Stimulated activated CD8-positive, alpha-beta memory T cell treated with anti-CD3 and anti-CD28 coated beads, Interleukin-7, amount 100 ng/mL, for 1 hour (primary cell): ENCODE measurements around the gene SGSH.
"Not testable (repeated sequence)": the region's sequence is repeated elsewhere in the genome, so short reads cannot be mapped to it uniquely, and the experiment has no call there.

ENCODE experiments used
- DNase-seq, 2 donors: peaks; one replicate each; pipeline ENCODE4 v3.0.0-alpha.2; 2020; ENCODE audit warnings: low read depth in 2 of 2

The SGSH gene

DNA sequence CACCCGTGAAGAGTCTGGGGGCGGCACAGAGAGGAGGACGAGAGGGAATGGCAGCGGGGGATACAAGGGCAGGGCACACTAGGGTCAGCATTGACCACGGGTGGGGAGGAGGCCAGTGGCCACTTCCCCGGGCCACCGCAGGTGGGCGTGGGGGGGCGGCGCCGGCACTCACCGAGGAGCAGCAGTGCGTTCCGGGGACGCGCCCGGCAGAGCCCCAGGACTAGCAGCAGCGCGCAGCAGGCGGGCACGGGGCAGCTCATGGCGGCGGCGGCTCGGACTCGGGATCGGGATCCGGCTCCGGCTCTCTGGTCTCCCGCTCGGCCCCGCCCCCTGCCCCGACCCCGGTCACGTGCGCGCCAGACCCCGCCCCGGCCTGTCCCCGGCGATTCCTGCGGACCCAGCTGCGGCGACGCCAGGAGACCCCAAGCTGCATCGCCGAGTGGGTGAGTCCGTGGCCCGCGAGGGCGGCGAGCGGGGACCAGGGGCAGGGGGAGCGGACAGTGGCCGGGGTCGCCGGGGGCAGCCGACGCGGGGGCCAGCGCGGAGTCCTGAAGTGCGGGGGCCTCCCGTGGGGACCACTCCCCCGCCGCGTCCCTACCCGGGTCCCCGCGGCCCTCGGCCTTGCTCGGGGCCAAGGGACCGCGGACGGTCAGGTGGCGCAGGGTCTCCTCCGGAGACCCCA is at the start of gene SGSH, which contains the start of gene SLC26A11:
Gene SGSH, minus strand, starts transcription at position 280 of the 682 bp plus-strand sequence. Its CDS starts 20 bp downstream, at position 260.
Gene SLC26A11, plus strand, starts transcription at position 374 of the 682 bp plus-strand sequence. CDS start 1,134 bp downstream, outside the sequence.
- peak; percentile 17 to 38 for DNase-seq

DNA sequence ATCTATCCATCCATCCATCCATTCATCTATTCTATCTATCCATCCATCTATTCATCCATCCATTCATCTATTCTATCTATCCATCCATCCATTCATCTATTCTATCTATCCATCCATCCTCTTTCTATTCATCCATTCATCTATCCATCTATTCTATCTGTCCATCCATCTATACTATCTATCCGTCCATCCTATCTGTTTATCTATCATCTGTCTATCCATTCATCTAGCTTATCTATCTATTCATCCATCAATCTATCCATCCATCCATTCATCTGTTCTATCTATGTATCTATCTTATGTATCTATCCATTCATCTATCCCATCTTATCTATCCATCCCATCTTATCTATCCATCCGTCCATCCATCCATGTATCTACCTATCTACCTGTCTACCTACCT is 49.3 kb upstream of the SGSH start:
- no peak for DNase-seq

DNA sequence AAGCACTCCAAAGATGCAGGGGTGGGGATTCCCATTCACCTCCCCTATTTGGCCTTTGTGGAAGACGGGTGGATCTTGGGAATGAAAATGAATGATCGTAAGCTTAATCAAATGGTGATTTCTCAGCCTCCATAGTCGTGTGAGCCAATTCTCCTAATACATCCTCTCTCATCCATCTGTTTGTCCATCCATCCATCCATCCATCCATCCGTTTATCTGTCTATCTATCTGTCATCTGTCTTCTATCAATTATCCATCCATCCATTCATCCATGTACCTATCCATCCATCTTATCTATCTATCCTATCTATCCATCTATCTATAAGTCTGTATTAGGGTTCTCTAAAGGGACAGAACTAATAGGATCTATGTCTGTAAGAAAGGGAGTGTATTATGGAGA is 48.3 kb upstream of the SGSH start:
- DNase-seq = no peak

DNA sequence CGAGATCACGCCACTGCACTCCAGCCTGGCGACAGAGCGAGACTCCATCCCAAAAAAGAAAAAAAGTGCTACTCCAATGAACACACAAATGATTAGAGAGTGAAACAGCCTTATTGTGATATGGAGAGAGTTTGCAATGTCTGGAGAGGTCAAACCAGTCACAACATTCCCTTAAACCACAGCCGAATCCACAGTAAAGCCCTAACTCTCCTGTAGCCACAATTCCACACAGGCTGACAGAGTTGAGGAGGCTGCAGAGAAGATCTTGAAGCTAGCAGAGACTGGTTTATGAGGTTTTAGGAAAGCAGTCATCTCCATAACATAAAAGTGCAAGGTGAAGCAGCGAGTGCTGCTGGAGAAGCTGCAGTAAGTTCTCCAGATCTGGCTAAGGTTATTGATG is 47.3 kb upstream of the SGSH start:
- DNase-seq = no peak

DNA sequence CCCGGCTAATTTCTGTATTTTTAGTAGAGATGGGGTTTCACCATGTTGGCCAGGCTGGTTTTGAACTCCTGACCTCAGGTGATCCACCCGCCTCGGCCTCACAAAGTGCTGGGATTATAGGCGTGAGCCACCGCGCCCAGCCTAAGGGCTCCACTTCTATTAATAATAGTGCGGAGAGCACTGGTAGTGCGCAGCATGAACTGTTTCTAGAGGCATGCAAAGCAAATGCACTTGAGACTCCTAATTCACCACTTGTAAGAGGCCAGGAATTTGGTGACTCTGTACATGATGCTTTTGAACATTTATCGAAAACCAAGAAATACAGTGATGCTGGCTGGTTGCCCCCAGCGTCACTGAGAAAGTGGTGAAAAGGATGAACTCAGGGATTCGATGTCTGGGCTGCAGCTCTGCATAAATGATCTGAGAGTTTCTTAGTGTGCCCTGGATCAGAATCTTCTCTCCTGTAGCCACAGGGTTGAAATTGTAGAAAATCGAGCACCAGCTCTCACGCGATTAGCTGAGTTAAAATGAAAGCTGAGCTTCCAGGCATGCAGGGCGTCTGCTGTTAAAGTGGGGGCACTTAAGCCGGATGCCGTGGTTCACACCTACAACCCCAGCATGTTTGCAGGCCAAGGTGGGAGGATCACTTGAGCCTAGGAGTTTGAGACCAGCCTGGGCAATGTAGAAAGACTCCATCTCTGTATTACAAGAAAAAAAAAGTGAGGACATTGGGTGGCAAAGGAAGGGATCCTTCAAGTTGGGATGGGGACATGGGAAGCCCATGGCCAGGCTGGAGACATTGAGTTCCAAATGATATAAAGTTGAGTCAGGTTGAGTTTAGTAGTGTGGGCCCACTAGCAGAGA is 45.3 kb upstream of the SGSH start:
- DNase-seq = peak in 1 of 2 donors; percentile 50

DNA sequence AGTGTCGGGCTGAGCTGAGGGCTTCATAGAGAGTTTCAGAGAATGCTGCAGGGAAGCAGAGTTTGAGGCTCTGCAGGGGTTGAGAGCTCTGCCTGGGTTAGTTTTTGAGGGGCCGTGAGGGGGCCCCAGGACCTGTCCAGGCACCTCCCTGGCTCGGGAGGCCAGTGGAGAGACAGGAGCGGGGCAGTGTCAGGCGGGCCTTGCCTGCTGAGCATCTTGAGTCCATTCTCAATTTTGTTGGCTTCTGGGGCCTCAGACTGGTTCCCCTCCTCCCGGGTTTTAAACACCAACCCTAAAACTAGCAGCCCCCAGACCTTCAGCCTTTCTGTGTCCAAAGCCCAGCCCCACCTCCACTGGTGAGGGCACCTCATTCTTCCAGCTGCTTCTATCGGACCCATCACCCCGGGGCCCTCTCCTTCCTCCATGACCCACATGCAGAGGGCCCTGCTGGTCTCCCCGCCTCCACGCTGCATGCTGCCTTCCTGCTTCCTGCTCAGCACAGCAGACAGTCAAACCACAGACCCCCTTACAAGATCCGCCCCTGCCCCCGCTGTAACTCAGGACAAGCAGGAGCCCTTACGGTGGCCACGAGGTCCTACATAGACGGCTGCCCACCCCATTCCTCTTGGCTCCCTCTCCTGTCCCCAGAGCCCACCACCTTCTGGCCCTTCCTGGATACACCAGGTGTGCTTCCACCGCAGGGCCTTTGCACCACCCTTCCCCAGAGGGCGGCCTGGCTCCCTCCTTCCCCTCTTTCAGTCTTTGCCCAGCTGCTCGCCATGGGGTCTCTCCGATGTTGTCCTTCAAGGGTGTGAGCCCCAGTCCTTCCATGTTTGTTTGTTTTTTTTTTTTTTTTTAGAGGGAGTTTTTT is 44.3 kb upstream of the SGSH start:
- no peak for DNase-seq

DNA sequence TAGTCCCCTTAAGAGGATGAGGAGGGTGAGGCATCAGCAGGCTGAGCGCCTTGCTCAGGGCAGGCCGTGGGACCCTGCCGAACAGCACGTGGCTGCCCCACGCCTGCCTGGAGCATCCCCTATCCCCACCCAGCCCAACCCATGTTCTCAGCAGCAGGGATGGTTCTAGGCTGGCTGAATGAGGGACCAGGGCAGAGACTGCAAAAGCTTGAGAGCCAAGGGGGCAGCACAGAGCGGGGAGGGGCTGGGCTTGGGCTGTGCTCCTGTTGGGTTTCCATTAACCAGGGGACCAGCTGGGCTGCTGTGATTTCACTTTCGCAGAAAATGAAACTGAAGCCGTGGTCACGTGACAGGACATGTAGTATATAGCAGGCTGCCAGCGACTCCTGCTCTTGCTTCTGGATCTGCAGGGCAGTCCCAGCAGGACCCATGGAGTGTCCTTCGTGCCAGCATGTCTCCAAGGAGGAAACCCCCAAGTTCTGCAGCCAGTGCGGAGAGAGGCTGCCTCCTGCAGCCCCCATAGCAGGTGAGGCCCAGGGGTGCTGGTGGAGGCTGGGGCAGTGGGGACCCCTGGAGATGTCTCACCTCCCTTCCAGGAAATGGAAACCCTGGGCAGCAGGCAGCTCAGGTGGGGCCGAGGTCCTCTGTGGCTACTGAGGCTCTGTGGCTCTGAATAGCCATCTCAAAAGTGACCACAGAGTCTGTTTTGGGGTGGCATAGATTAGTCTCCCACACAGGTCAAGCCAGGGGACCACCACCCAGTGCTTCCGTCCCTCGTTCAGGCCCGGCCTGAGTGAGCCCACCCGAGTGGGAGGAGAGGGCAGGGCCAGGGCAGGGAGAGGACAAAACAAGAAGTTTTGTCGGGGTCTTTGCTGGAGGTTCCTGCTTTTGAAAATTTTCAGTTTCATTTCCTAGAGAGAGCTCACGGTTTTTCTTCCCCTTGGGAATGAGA is 43.4 kb upstream of the SGSH start:
- peak; percentile 67 to 76 for DNase-seq

DNA sequence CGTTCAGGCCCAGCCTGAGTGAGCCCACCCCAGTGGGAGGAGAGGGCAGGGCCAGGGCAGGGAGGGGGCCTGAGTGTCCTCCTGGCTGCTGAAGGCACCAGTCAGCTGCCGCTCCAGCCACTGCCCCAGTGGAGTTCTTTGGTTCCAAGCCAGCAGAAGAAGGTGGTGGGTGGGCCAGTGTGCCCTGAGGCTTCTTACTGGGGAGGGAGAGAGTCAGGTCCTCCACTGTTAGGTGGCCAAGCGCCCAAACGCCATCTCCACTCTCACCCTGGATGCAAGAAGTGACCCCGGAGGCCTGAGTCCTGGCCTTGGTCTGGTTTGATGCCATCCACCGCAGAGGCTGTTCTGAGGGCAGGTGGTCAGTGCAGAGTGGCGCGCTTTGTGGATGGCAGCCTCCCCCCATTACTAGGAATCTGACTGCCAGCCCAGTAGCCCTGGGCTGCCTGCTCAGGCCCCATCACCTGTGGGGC is 42.7 kb upstream of the SGSH start:
- DNase-seq = no peak

DNA sequence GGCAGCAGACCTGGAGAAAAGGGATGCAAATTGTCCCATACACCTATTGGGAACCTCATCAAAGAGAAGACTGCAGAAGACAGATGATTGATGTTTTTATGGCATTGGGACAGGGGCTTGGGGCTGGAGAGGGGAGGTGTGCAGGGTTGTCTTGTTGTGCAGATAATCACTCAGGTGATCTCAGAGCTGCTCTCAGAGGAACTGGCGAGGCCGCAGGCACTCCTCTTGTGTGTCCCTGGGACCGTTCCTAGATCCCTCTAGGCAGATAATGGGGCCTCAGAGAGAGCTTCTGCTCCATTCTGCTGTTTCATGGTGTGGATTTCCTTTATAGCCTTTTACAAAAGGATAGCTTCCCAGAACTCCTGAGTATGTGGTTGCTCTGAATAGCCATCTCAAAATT is 42.2 kb upstream of the SGSH start:
- DNase-seq = no peak

DNA sequence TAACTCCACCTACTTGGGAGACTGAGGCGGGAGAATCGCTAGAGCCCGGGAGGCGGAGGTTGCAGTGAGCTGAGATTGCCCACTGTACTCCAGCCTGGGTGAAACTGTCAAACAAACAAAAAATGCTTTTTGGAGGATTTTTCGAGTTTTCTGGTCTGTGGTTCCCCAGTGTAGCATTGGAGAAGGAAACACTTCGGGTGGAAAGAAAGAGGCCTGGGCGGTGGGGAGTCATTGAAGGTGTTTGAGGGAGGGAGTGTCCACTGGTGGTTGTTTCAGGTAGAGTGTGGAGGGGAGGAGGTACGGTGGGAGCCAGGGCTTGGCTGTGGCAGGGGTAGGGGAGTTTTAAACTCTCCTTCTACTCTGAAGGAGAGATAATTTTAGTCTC is 41.8 kb upstream of the SGSH start:
- DNase-seq = no peak

DNA sequence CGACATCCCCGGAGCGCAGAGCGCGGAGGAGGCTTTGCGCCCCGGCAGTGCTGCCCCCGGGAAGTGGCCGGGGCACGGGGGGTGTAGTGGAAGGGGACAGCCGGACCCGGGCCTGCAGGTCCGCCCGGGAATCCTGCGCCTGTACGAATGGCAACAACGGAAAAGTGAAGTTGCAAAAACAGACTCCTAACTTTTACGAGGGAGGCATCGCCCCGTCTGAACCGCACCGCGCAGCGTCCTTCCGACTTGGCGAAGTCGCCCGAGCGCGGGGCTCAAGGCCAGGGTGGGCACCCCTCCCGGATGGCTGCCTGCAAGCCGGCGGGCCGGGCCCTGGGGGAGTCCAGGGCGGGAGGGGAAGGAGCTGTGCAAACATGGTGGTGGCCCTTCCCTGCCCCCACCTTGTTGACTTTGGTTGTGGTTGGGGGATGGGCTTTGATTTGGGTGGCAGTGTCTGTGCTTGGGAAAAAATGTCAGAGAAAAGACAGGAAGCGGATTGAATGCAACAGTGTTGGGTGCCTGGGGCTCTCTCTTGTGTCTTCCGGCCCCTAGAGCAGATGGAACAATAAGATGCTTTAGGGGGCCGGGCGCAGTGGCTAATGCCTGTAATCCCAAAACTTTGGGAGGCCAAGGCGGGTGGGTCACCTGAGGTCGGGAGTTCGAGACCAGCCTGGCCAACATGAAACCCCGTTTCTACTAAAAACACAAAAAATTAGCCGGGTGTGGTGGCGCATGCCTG is 41.2 kb upstream of the SGSH start:
- peak in 1 of 2 donors; percentile 39 for DNase-seq

DNA sequence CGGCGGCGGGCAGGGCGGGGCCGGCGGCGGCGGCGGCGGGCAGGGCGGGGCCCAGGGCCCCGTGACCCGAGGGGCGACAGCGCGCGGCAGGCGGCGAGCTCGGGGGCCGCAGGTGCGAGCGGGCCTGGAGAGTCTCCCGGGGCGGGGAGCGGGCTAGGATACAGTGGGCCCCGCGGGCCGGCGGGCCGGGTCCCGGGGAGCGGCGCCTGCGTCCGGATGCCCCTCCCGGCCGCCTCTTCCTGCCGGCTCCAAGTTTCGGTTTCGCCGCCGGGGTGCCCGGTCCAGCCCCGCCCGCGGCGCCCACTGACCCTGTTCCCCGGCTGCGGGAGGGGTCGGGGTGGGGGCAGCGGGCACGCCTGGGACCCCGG is 40.6 kb upstream of the SGSH start, which contains the start of gene RNF213:
Gene RNF213, plus strand, starts transcription at position 62 of the 368 bp plus-strand sequence. CDS start 2,830 bp downstream, outside the sequence.
- peak in 1 of 2 donors; percentile 21 for DNase-seq

DNA sequence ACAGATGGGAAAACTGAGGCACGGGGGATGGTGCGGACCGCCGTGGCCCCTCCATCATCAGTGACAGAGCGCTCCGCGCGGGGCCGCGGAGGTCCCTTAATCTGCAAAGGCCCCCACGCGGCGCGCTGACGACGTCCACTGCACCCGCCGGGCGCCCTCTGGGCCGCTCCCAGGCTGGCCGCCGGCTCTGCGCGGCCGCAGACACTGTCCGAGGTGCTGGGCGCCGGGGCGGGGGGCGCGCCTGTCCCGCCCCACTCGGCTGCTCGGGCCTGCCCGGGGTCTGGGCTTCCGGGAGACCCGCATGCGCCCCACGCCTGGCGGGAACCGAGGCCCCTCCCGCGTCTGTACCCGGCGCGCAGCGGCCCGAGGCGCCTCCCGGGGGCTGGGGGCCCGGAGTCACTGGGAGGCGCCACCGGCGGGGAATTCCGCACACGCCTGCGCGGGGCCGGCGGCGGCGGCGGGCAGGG is 40.0 kb upstream of the SGSH start:
- DNase-seq = peak in 1 of 2 donors; percentile 51

DNA sequence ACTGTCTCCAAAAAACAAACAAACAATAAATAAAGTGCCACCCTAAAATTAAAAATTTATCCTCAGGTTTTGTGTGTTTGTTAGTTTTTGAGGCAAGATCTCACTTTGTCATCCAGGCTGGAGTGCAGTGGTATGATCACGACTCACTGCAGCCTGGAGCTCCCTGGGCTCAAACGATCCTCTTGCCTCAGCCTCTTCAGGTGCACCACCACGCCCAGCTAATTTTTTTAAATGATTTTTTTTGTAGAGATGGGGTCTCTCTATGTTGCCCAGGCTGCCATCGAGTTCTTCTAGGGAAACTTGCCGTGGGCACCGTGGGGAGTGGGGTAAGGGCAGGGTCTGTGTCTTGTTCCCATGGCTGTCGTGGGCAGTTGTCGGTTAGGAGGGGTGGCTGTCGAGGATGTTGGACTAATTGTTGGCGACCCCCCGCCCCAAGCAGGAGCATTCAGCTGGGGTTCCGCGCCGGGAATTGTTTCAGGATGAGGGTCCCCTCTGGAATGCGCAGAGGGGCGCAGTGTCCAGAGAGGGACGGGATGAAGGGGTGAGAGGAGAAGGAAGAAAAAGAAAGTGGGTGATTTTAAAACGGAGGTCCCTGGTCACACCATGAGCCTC is 39.4 kb upstream of the SGSH start:
- DNase-seq = no peak

DNA sequence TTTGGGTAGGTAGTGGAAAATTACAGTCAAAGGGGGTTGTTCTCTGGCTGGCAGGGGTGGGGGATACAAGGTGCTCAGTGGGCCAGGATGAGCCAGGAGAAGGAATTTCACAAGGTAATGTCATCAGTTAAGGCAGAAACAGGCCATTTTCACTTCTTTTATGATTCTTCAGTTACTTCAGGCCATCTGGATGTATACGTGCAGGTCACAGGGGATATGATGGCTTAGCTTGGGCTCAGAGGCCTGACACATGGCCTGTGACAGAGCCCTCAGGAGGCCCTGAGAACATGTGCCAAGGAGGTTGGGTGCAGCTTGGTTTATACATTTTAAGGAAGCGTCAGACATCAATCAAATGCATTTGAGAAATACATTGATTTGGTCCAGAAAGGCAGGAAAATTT is 38.2 kb upstream of the SGSH start:
- DNase-seq = not testable (repeated sequence)

DNA sequence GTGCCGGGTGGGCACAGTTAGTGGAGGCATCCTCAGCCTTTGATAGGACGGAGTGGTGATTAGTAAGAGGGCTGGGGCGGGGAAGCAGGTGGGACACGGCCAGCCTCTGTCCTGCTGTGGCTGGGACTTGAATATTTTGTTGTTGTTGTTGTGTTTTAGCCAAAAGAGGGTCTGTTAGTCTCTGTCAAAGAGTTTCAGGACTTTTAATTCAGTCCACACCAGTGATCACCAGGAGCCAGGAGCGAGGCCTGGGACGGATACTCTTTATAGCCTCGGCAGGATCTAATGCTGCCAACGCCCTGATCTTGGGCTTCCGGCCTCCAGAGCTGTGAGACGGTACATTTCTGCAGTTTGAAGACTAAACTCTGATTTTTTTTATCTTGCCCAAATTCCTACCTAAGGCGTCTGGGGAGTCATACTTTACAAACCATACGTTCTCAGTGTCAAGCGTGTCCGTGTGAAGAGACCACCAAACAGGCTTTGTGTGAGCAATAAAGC is 37.6 kb upstream of the SGSH start:
- no peak for DNase-seq

DNA sequence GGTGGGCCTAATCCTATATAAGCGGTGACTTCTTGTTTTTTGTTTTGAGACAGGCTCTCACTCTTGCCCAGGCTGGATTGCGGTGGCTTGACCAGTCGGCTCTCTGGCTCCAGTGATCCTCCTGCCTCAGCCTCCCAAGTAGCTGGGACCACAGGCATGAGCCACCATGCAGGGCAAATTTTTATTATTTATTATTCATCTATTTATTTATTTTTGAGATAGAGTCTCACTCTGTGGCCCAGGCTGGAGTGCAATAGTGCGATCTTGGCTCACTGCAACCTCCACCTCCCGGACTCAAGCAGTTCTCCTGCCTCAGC is 35.9 kb upstream of the SGSH start:
- DNase-seq = no peak

DNA sequence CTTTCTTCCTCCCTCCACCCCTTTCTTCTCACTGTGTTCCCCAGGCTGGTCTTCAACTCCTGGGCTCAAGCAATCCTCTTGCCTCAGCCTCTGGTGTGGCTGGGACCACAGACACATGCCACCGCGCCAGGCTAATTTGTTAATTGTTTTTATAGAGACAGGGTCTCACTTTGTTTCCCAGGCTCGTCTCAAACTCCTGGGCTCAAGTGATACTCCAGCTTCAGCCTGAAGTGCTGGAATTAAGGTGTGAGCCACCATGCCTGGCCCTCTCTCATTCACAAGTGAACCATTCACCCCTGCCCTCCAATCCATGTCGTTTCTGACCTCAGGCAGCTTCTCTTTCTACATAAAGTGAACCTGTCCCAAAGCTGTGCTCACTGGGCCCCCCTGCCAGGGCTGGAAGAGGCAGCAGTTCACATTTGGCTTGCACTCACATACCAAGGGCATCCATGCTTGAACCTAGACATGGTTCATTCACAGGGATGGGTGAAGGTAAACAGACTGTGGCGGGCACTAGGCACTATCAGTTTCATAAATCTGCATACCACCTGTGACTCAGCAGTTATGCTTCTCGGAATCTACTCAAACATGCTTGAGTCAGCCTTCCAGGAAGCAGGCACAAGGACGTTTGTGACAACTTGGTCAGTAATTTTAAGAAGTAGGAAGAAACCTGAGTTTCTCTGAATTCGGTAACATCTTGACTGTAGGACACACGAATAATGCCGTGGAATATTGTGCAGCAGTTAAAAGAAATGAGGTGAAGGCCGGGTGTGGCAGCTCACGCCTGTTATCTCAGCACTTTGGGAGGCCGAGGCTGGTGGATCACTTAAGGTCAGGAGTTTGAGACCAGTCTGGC is 34.5 kb upstream of the SGSH start:
- DNase-seq = peak in 1 of 2 donors; percentile 29
